ENCODE results near the gene FGFR2. TPM values are rescaled to one million over a fixed set of nuclear protein-coding genes. Genes with fewer than 3 reads are reported as not detected.

The FGFR2 gene
- total RNA-seq, 5 donors from 2014 or later (not counting 1 experiment from before 2014, with no cell fraction given): 0.49 to 1.8 (median 0.70) TPM

DNA sequence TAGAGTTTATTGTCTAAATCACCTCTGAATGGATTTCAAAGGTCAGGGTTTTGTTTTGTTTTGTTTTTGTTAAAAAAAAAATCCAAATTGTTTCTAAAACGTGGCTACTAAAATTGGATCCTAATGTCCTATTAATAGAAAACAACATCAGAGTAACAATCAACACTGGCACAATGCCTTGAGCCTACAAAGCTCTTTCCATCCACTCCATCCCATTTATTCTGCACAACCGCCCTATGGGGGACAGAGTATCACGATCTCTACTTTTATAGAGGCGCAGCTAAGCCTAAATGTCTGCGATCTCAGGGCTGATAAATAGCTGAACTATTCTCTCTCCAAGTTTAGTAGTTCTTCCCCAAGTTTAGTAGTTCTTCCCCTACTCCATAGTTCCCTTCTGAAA lies 78.8 kb downstream of the FGFR2 start:
- Histone ChIP-seq H3K27me3 (replicated peaks in 1 of 2; ENCODE audit: control insufficient read depth in 2 of 2, extremely low read depth in 1 of 2, insufficient read depth in 2 of 2, low read length in 1 of 2) (peaks cover 2% of the 10 kb centered on the region in 2 experiments), H3K27ac (ENCODE audit: low read length) (no peak overlapping the region), H3K9me3 (no peaks in the 10 kb centered on the region), H3K4me1 (ENCODE audit: control insufficient read depth in 1 of 2, extremely low read depth in 1 of 2, insufficient read depth in 2 of 2, low read length in 2 of 2) (no peaks in the 10 kb centered on the region), H3K36me3 (ENCODE audit: control insufficient read depth in 2 of 2, extremely low read depth in 1 of 2, insufficient read depth in 1 of 2, low read length in 1 of 2) (no peaks in the 10 kb centered on the region), H3K4me3 (ENCODE audit: control insufficient read depth in 1 of 2, extremely low read depth in 1 of 2, low read length in 1 of 2) (no peak overlapping the region)
- Mint-ChIP-seq H3K4me3 (no peak overlapping the region), H3K27me3 (no peaks in the 10 kb centered on the region), H3K36me3 (no peaks in the 10 kb centered on the region), H3K4me1 (peaks cover 0 to 4% (median 0%) of the 10 kb centered on the region in 3 donors), H3K27ac (no peak overlapping the region), H3K9me3 (peaks cover 0 to 4% (median 3%) of the 10 kb centered on the region in 3 donors)
- CTCF ChIA-PET: no interaction called here
- ATAC-seq (replicated peaks in 1 of 4) (no peak), DNase-seq (no peak)
- WGBS (ENCODE audit: insufficient coverage): 75% methylated on average over 4 of the region's 5 CpGs
- POLR2A ChIA-PET: no interaction called here

DNA sequence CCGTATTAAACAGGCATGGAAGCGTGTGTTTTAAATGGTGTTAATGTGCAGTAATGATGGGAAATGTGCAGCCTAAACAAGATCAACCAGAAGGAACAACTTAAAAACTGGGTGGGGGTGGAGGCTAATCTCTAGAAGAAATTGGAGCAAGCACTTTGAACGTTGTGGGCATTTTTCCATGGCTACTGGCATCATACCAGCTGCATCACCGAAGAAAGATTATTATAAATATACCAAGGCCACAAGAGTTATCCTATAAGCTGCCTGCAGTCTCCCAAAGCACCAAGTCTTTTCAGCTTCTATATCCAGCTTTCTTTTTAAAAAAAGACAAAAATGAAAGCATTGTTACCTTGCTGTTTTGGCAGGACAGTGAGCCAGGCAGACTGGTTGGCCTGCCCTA lies 79.9 kb downstream of the FGFR2 start:
- Mint-ChIP-seq H3K36me3 (no peaks in the 10 kb centered on the region), H3K27ac (no peak overlapping the region), H3K27me3 (no peaks in the 10 kb centered on the region), H3K9me3 (peaks cover 0 to 4% (median 3%) of the 10 kb centered on the region in 3 donors), H3K4me1 (peaks cover 0 to 4% (median 0%) of the 10 kb centered on the region in 3 donors), H3K4me3 (no peak overlapping the region)
- Histone ChIP-seq H3K36me3 (ENCODE audit: control insufficient read depth in 2 of 2, extremely low read depth in 1 of 2, insufficient read depth in 1 of 2, low read length in 1 of 2) (no peaks in the 10 kb centered on the region), H3K4me1 (ENCODE audit: control insufficient read depth in 1 of 2, extremely low read depth in 1 of 2, insufficient read depth in 2 of 2, low read length in 2 of 2) (no peaks in the 10 kb centered on the region), H3K27ac (ENCODE audit: low read length) (no peak overlapping the region), H3K4me3 (ENCODE audit: control insufficient read depth in 1 of 2, extremely low read depth in 1 of 2, low read length in 1 of 2) (no peak overlapping the region), H3K27me3 (replicated peaks in 1 of 2; ENCODE audit: control insufficient read depth in 2 of 2, extremely low read depth in 1 of 2, insufficient read depth in 2 of 2, low read length in 1 of 2) (peaks cover 0 to 2% of the 10 kb centered on the region in 2 experiments), H3K9me3 (no peaks in the 10 kb centered on the region)
- no CpG with 5 or more reads among the region's 4 CpGs for WGBS (ENCODE audit: insufficient coverage)
- ChIA-PET POLR2A (no interaction called here), CTCF (no interaction called here)
- ATAC-seq (replicated peaks in 1 of 4) (no peak), DNase-seq (no peak)

DNA sequence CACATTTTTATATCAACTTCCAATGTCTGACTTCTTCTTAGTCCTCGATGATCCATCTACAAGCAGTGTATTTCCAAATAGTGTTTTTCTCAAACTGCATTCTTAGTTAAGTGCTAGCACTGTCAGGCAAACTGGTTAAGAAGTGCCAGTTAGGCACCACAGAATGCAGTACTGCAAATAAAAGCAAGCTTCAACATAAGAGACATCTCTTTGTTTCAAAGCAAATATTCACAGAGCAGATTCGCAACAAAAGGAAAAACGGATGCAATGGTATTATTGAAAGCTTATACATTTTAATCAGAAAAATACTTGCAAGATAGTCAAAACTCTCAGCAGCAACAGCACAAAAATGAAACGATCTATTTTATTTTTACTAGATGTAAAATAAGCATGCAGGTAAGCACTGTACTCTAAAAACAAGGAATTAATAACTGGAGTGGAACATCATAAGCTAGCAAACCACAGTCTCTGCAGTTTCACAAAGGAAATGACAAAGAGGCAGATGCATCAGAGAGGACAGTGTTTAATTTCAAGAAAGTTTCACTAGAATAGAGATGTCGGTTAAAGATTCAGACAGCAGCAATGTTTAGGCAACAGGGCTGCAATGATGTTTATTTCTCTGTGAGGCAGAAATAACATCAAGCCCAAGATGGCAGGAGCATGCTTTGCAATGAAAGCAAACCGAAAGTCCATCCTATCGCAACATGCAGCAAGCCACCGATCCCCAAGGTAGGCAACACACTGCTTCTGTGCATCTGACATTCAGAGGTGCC lies 82.0 kb downstream of the FGFR2 start:
- H3K4me1 Mint-ChIP-seq: peaks cover 0 to 4% (median 0%) of the 10 kb centered on the region in 3 donors
- ChIA-PET CTCF (no interaction called here), POLR2A (no interaction called here)
- no peaks in the 10 kb centered on the region for H3K36me3 Mint-ChIP-seq
- Histone ChIP-seq H3K4me1 (ENCODE audit: control insufficient read depth in 1 of 2, extremely low read depth in 1 of 2, insufficient read depth in 2 of 2, low read length in 2 of 2) (no peaks in the 10 kb centered on the region), H3K9me3 (no peaks in the 10 kb centered on the region), H3K27me3 (replicated peaks in 1 of 2; ENCODE audit: control insufficient read depth in 2 of 2, extremely low read depth in 1 of 2, insufficient read depth in 2 of 2, low read length in 1 of 2) (peaks cover 0 to 2% of the 10 kb centered on the region in 2 experiments), H3K27ac (ENCODE audit: low read length) (no peak overlapping the region), H3K36me3 (ENCODE audit: control insufficient read depth in 2 of 2, extremely low read depth in 1 of 2, insufficient read depth in 1 of 2, low read length in 1 of 2) (no peaks in the 10 kb centered on the region), H3K4me3 (ENCODE audit: control insufficient read depth in 1 of 2, extremely low read depth in 1 of 2, low read length in 1 of 2) (no peak overlapping the region)
- H3K27me3 Mint-ChIP-seq: no peaks in the 10 kb centered on the region
- H3K9me3 Mint-ChIP-seq: peaks cover 0 to 2% (median 2%) of the 10 kb centered on the region in 3 donors
- peak in 1 of 4 experiments; percentile 30 for ATAC-seq (replicated peaks in 1 of 4)
- H3K4me3 Mint-ChIP-seq: peak overlapping the region in 2 of 3 donors; percentile 13 to 39
- DNase-seq: no peak
- peak overlapping the region in 1 of 2 donors; percentile 8 for H3K27ac Mint-ChIP-seq
- WGBS (ENCODE audit: insufficient coverage): 67% methylated on average over 1 of the region's 8 CpGs

DNA sequence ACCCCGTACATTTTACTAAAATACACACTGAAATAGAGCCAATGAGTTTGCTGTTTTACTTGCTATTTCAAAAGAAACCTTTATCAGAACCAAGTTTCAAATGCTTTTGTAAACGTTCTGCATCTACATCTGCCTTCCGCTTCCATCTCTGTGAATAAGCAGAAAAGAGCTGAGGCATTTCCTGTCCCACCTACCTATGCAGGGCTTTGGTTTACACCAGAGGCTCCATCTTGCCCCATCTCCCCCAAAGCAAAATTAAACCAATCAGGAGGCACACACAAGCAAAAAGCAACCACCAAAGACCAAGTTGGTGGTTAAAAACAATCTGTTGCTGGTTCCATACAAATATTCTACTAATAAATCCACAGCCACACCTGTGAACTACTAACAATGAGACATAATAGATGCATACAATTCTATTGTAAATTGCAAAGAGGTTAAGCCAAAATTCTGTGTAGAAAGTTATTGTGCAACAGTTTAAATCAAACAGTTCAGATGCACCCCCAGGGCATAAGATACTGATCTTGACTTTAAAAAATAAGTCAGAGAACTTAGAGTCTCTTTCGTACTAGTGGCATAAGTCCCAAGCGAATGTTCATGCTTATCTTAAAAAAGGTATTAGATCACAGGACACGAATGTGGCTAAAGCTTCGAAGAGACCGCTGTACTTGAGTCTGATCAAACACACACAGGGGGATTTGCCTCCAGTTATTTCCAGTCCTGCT lies 83.9 kb downstream of the FGFR2 start:
- Mint-ChIP-seq H3K27me3 (peaks cover 0 to 4% of the 10 kb centered on the region in 2 donors), H3K4me3 (no peak overlapping the region), H3K27ac (no peak overlapping the region), H3K4me1 (peaks cover 0 to 4% (median 0%) of the 10 kb centered on the region in 3 donors), H3K36me3 (no peaks in the 10 kb centered on the region), H3K9me3 (no peaks in the 10 kb centered on the region)
- H3K27ac ChIP-seq (ENCODE audit: low read length): no peak overlapping the region
- H3K9me3 ChIP-seq: no peaks in the 10 kb centered on the region
- DNase-seq (no peak), ATAC-seq (replicated peaks in 1 of 4) (peak in 1 of 4 experiments; percentile 52)
- no peaks in the 10 kb centered on the region for H3K4me1 ChIP-seq (ENCODE audit: control insufficient read depth in 1 of 2, extremely low read depth in 1 of 2, insufficient read depth in 2 of 2, low read length in 2 of 2)
- WGBS (ENCODE audit: insufficient coverage): 71% methylated on average over 8 of the region's 8 CpGs
- CTCF ChIA-PET: no interaction called here
- no peaks in the 10 kb centered on the region for H3K36me3 ChIP-seq (ENCODE audit: control insufficient read depth in 2 of 2, extremely low read depth in 1 of 2, insufficient read depth in 1 of 2, low read length in 1 of 2)
- H3K27me3 ChIP-seq (replicated peaks in 1 of 2; ENCODE audit: control insufficient read depth in 2 of 2, extremely low read depth in 1 of 2, insufficient read depth in 2 of 2, low read length in 1 of 2): peaks cover 0 to 2% of the 10 kb centered on the region in 2 experiments
- no peak overlapping the region for H3K4me3 ChIP-seq (ENCODE audit: control insufficient read depth in 1 of 2, extremely low read depth in 1 of 2, low read length in 1 of 2)
- POLR2A ChIA-PET: no interaction called here

DNA sequence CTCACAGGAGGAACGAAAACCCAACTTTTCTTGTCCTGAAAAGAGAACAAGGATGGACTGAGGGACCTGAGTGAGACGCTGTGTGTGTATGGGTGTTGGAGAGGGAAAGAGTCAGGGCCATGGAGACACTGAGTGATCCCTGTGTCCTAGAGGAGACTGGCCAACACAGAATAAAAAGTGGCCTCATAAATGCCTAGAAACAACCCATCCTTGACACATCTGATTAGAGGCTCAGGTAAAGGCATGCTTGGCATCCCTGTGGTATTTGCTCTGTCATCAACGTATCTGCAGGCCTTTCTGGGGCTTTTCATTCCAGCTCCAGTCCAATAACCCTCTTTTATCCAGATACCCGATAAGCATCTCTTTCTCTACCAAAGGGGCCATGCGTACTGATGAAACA lies 86.3 kb downstream of the FGFR2 start:
- Histone ChIP-seq H3K9me3 (no peaks in the 10 kb centered on the region), H3K36me3 (ENCODE audit: control insufficient read depth in 2 of 2, extremely low read depth in 1 of 2, insufficient read depth in 1 of 2, low read length in 1 of 2) (no peaks in the 10 kb centered on the region), H3K27ac (ENCODE audit: low read length) (no peak overlapping the region), H3K27me3 (replicated peaks in 1 of 2; ENCODE audit: control insufficient read depth in 2 of 2, extremely low read depth in 1 of 2, insufficient read depth in 2 of 2, low read length in 1 of 2) (no peaks in the 10 kb centered on the region), H3K4me1 (ENCODE audit: control insufficient read depth in 1 of 2, extremely low read depth in 1 of 2, insufficient read depth in 2 of 2, low read length in 2 of 2) (no peaks in the 10 kb centered on the region), H3K4me3 (ENCODE audit: control insufficient read depth in 1 of 2, extremely low read depth in 1 of 2, low read length in 1 of 2) (no peak overlapping the region)
- CTCF ChIA-PET: no interaction called here
- Mint-ChIP-seq H3K9me3 (no peaks in the 10 kb centered on the region), H3K4me3 (no peak overlapping the region), H3K27me3 (peaks cover 0 to 4% of the 10 kb centered on the region in 2 donors), H3K4me1 (peaks cover 0 to 4% (median 0%) of the 10 kb centered on the region in 3 donors), H3K27ac (no peak overlapping the region), H3K36me3 (no peaks in the 10 kb centered on the region)
- DNase-seq: no peak
- 67% methylated on average over 1 of the region's 5 CpGs for WGBS (ENCODE audit: insufficient coverage)
- ATAC-seq (replicated peaks in 1 of 4): no peak
- POLR2A ChIA-PET: no interaction called here

DNA sequence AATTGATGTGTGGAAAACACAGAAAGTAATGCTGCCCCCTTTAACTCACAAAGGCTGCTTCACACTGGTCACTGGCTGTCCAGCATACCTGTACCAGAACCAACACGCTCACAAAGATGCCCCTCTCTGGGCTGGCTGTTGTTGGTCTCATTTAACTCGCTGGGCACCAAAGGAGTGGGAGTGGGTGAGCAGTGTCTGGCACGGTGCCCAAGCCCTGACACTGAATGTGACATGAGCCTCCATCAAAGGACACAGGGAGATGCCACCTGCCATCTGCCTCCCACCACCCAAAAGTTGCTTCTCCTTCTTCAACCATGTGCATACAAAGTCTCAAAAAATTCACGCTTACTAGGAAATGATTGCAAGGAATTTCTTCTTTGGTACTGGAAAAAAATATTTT lies 86.8 kb downstream of the FGFR2 start:
- H3K27ac ChIP-seq (ENCODE audit: low read length): no peak overlapping the region
- WGBS (ENCODE audit: insufficient coverage): no CpG with 5 or more reads among the region's 4 CpGs
- ATAC-seq (replicated peaks in 1 of 4): no peak
- ChIA-PET POLR2A (no interaction called here), CTCF (no interaction called here)
- no peaks in the 10 kb centered on the region for H3K4me1 ChIP-seq (ENCODE audit: control insufficient read depth in 1 of 2, extremely low read depth in 1 of 2, insufficient read depth in 2 of 2, low read length in 2 of 2)
- Mint-ChIP-seq H3K27me3 (peaks cover 1 to 4% of the 10 kb centered on the region in 2 donors), H3K9me3 (no peaks in the 10 kb centered on the region), H3K4me3 (no peak overlapping the region), H3K4me1 (peaks cover 0 to 4% (median 0%) of the 10 kb centered on the region in 3 donors), H3K27ac (no peak overlapping the region), H3K36me3 (no peaks in the 10 kb centered on the region)
- no peaks in the 10 kb centered on the region for H3K9me3 ChIP-seq
- no peak for DNase-seq
- no peak overlapping the region for H3K4me3 ChIP-seq (ENCODE audit: control insufficient read depth in 1 of 2, extremely low read depth in 1 of 2, low read length in 1 of 2)
- no peaks in the 10 kb centered on the region for H3K27me3 ChIP-seq (replicated peaks in 1 of 2; ENCODE audit: control insufficient read depth in 2 of 2, extremely low read depth in 1 of 2, insufficient read depth in 2 of 2, low read length in 1 of 2)
- H3K36me3 ChIP-seq (ENCODE audit: control insufficient read depth in 2 of 2, extremely low read depth in 1 of 2, insufficient read depth in 1 of 2, low read length in 1 of 2): no peaks in the 10 kb centered on the region
